Amniotic stem cell (primary cell): ENCODE measurements around the gene LAMC3.
"Not testable (repeated sequence)": the region's sequence is repeated elsewhere in the genome, so short reads cannot be mapped to it uniquely, and the experiment has no call there.

Experiments
- DNase-seq: peaks from one replicate; lab custom pipeline; 2025; lab: John Stamatoyannopoulos, UW

The LAMC3 gene

DNA sequence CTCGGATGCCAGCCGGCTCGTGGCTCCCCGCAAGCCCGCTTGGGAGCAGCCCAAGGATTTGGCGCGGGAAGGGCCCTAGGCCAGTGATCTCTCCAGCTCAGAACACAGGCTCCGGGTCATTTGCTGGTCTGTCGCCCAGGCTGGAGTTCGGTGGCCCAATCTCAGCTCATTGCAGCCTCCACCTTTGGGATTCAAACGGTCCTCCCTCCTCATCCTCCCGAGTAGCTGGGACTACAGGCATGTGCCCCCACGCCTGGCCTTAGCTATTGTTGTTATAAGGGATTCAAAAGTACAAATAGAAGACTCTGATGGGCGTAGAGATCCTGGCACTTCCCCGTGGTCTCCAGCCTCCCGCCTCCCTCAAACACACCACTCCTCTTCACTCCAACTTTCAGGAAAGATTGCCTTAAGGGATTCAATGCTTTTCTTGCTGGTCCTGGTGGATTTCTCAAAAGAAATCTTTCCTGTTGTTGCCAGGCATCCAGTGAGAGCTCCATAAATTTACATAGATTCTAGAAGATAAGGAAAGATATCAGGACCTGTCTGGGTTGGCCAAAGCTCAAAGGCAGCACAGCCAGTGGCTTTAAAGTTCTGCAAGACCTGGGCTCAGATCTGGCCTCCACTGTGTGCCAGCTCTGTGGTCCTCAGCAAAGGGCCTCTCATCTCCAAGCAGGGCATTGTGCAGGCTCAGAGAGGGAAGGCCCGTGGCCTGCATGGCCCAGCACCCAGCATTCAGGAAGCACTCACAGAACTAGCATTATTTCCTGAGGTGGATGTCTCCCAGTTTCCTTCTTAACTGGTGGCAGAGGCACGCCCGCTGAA lies 88.4 kb downstream of the LAMC3 start:
- DNase-seq = no peak

DNA sequence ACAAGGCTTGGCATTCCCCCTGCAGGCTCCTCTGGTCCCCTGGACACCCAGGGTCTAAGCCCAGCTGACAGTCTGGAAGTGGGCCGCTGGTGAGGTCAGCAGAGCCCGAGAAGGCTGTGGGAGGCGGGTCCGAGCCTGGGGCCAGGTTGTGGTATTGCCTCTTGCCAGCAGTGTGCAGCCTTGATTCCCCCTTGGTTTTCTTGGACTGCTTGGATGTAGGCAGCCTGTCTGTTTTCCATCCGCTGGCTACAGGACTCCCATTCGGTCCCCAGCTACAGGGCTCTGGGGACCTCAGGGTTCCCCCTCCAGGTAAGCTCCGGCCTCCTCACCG lies 88.9 kb downstream of the LAMC3 start:
- no peak for DNase-seq

DNA sequence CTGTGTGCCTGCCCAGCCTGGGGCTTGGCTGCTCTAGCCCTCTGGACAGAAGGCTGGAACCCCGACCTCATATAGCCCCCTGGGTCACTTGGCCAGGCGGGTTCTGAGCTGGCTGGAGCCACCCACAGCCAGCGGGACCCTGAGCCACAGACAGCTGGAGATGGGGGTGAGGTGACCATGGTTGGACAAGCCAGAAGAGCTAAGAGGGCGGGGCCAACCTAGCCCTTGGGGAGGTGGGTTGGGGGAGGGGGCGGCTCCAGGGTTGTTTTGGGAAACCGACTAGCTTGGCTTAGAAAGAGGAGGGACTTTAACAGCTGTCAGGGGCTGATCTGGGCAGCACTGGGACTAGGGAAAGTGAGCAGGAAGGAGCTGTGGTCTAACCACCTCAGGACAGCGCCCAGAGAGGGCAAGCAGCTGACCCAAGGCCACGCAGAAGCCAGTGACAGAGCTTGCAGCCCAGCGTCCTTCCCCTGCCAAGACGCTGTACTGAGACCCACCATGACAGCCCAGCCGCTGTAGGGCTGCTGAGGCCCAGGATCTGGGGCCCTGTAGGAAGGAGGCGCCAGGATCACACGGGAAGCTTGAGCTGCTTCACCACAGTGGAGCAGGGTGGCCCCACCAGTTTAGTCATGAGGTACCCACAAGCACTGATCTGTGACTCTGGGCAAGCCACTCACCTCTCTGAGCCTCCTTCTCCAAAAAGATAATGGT lies 89.6 kb downstream of the LAMC3 start:
- no peak for DNase-seq

DNA sequence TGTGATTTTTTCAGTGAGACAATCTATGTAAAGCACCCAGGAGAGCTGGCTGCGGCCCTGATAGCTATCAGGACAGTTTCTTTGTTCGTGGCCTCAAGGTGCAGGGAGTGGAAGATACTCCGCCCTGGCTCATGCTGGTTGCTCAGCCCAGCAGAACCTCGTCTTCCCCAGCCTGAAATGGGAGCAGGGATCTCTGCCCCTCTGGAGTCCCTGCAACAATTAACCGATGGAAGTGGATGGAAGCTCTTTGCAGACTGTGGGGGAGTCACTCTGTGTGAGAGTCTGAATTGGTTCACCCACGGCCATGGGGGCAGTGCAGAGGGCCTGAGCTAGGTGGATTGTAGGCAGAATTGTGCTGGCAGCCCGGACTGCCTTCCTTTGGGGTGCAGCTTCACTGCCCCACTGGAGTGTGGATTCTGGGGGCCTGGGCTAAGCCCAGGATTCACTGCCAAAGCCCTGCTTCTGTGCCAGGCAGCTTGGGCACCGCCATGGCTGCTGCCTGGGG lies 90.2 kb downstream of the LAMC3 start:
- DNase-seq = no peak

DNA sequence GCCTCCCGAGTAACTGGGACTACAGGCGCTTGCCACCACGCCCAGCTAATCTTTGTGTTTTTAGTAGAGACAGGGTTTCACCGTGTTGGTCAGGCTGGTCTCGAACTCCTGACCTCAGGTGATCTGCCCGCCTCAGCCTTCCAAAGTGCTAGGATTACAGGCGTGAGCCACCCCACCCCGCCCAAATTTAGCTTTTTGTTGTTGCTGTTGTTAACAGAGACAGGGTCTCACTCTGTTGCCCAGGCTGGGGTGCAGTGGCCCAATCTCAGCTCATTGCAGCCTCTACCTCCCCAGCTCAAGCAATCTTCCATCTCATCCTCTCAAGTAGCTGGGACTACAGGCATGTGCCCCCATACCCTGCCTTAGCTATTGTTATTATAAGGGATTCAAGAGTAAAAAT lies 90.9 kb downstream of the LAMC3 start:
- DNase-seq = not testable (repeated sequence)

DNA sequence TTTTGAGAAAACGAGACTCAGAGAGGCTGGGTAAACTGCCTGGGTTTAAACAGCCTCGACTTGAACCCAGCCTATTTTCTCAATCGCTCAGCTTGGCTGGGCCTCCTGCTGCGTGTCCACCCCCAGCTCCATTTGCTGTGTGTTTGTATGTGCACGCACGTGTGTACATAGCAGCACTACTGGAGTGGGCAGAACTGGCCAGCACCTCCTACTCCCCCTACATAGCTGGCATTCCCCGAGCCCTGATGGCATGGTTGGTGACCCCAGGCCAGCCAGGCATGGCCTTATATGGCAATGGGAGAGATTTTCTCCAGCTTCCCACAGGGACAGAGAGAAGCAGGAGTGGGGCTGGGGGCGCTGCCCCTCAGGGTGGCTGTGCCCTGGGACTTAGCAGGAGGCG lies 91.5 kb downstream of the LAMC3 start:
- no peak for DNase-seq

DNA sequence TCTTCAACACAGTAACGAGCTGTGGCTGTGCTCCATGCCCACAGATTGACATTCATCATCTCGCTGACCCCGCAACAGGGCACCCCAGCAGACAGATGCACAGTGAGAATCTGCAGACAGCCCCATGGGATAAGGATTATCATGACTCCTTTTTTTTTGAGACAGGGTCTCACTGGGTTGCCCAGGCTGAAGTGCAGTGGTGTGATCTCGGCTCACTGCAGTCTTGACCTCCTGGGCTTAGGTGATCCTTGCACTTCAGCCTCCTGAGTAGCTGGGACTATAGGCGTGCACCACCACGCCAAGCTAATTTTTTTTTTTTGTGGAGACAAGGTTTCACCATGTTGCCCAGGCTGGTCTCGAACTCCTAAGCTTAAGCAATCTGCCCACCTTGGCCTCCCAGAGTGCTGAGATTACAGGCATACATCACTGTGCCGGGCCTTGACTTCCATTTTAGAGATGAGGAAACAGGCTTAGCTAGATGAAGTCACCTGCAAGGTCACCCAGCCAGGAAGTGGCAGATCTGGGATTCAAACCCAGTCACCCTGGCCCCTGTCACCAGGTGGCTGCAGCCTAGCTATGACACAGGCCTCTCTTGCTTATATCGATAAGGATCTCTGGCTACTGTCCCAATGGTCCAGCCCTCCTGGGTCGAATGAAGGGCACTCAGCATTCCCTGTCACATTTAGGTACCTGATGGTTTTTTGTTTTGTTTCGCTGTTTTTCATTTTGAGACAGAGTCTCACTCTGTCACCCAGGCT lies 92.4 kb downstream of the LAMC3 start:
- no peak for DNase-seq

DNA sequence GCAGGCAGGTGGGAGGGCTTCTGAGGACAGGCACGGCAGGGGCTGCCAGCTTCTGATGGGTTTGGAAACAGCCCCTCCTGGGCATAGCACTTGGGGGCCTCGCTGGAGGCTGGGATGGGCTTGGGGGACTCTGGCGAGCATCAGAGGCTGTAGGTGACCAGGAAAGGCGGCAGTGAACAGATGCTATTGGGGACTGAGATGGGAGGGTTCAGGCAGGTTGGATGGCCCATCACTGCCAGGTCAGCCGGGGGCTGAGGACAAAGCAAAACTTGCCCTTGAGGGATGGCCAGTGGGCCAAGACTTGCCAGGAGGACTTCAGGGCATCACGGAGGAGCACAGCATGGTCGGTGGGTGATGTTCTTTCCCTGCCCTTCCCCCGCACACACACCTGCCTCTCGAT lies 94.0 kb downstream of the LAMC3 start:
- DNase-seq = no peak

DNA sequence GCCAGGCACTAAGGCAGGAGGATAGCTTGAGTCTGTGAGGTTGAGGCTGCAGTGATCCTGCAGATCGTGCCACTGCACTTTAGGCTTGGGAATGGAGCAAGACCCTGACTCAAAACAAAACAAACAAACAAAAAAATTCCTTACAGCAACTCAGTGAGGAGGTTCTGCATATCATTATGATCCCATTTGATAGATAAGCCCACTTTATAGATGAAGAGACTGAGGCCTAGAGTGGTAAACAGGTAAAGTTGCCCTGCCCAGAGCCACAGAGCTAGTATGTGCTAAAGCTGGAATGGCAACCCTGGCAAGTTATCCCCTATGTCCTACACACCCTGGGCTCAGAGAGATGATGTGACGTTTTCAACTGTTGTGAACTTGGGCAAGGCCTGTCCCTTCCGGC lies 94.6 kb downstream of the LAMC3 start:
- no peak for DNase-seq

DNA sequence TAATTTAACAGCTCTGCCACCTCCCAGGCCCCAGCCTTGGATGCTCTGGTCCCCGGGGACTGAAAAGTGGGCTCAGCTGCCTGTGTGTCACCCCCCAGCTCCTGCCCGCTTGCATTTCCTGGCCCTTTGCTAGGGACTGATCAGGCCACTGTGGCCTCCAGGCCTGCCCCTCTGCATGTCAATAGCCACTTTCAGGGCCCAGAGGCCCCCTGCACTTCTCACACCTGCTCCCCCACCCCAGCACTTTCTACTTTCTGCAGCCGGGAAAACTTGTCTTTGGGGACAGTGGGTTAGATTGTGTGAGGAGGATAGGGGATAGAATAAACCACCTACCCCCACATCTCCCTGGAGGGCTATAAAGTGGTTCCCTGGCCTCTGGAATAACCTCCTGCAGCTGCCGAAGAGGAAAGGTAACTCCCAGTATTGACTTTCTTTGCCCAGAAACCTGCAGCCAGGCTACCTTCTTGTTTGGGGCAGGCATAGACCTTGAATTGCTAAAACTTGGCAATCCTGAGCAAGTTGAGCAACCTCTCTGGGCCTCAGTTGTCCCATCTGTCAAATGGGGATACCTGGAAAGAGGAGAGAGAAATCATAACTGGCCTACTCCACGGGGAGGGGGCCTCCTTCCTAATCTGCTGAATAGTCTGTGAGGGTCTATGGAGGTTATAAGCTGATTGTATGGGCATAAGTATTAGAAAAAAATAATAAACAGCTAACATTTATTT lies 95.2 kb downstream of the LAMC3 start:
- DNase-seq = no peak

DNA sequence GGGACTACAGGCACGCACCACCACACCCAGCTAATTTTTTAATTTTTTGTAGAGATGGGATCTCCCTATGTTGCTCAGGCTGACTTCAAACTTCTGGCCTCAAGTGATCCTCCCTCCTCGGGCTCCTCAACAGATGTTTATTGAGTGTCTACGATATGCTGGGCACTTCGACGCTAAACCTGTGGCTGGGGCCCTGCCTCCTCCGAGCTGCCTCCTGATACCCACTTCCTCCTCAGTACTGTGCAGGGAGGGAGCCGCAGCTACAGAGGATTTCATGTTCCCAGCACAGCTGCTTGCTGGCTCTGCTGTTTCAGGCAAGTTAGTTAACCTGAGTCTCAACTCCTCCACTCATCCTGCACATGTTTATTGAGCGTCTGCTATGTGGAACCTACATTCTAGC lies 97.0 kb downstream of the LAMC3 start:
- DNase-seq = no peak

DNA sequence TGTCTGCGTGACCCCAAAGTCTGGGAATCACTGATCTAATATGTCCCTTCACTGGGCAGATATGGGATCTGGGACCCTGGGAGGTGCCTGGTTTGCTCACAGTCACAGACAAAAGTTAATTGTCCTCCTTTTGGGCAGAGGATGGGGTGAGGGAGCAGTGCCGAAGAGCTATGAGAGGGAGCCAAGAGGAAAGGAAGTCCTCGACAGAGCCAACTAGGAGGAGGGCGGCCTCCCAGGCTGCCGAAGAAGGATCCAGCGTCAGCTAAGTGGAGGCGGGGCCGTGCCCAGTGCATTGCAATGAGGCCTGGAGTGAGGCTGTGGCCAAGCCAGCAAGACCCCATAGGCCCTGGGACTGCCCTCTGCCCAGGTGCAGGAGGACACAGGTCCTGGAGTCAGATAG lies 98.8 kb downstream of the LAMC3 start:
- DNase-seq = no peak

DNA sequence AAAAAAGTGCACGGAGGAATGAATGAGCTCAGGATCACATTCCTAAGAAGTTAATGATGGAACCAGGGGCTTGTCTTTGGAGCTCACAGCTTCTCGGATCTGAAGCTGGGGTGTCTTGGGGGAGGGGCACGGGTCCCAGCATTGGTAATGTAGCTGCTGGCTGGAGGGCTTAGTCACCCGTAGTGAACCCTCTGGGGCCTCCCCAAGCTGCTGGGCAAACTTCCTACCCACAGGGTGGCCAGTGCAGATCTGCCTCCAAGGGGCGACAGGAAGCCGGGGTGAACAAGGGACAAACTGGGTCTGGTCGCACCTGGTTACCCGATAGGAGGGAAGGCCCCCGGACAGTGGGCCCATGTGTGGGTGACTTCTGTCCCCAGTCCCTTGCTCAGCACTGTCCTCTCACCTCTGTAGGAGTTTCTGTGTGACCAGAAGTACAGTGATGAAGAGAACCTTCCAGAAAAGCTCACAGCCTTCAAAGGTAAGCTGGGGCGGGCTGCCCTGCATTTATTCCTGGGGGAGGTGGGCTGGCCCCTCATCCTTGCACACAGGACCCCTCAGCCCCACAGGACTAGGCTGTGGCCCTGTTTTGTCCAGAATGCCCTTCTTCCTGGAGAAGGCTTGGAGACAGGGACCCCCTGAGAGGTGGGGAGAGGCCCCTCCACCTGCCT lies 102.3 kb downstream of the LAMC3 start:
- no peak for DNase-seq

DNA sequence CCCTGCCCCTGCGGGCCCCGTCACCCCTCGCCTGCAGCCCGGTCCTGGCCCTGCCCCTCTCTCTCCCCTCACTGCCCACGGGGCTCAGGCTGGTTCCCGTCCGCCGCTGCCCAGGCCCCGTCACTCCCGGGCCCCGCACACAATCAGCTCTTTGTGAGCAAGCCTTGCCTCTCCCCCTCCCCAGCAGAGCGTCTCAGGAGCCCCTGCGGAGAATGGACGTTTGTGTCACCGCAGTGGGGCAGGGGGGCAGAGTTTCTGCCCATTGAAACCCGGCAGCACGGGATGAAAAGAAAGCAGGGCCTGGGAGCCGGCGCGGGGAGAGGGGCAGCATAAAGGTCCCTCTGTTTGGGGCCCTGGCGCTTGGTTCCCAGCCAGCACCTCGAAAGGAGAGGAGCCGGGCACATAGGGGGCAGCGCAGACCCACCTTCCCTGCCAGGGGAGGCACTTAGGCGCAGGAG lies 102.9 kb downstream of the LAMC3 start:
- DNase-seq = no peak

DNA sequence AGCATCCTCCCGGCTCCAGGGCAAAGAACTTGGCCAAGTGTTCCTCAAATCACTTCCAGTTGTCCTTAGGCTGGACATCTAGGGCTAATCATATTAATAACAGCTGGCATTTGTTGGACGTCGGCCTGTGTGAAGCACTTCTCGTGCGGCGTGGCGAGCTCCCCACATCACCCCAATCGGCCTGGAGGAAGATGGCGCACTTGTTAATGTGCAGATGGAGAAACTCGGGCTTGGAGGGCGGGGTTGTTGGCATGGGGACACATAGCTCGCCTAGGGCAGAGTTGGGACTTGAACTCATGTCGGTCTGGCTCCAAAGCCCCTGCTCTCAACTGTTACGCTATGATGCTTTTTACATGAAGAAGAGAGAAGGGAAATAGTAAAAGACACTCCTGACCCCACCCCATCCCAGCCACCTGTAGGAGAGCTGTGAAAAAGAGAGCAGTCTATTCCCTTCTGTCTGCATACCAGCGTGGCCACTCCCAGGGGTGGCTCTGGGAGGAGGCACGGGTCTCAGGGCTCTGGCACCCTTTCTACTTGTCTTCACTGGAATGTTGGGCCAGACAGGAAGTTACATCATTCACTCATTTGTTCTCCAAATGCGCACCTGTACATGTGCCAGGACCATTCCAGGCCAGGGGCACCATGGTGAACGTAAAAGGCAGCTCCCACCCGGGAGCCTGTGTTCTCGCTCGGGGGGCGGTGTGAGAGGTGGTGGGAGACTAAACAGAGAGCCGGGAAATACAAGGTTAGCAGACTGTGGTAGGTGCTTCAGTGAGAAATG lies 103.6 kb downstream of the LAMC3 start:
- DNase-seq = no peak

DNA sequence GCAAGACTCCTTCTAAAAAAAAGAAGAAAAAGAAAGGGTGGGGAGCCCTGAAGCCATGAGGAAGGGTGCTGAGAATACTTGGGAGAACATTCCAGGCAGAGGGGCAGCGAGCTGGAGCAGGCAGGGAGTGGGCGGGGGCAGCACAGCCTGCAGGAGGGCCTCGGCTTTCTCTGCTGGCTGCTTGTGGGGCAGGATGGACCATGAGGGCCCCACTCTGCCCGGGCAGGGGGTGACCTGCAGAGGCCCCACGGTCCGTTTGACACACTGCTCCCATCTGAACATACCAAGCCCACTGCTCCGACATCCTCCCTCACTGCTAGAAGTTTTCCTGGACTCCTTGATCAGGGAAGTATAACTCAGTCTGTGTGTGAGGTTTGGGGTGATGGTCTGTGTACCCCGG lies 104.7 kb downstream of the LAMC3 start:
- no peak for DNase-seq

DNA sequence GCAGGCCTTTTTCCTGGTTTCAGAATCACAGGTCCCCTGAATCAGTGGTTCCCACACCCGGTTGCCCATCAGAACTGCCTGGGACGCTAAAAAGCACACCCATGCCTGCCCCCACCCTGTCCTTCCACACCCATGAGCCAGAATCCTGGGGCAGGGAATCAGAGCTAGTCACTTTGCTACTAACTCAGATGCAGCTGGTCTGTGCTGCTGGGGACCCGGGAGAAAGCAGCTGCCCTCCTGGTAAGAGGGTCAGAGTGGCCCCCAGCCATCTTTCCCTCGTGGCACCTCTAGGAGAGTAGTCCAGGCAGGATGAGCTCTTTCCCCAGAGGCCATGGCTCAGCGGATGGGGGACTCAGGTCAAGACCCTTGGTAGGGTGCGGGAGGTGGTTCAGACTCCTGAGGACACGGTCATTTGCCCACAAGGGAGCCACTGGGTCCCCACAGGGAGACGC lies 105.1 kb downstream of the LAMC3 start:
- no peak for DNase-seq

DNA sequence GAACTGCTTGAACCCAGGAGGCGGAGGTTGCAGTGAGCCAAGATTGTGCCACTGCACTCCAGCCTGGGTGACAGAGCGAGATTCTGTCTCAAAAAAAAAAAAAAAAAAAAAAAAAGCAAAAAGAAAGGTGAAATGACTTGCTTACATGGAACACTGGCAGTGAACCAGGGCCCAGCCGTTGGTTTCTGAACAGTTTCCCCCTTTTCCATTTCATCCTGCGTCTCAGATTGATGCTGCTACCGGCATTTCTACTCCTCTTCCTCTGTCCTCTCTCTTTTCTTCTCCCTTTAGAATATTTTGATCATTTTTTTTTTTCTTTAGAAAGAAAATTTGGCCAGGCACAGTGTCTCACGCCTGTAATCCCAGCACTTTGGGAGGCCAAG lies 106.4 kb downstream of the LAMC3 start:
- DNase-seq = not testable (repeated sequence)

DNA sequence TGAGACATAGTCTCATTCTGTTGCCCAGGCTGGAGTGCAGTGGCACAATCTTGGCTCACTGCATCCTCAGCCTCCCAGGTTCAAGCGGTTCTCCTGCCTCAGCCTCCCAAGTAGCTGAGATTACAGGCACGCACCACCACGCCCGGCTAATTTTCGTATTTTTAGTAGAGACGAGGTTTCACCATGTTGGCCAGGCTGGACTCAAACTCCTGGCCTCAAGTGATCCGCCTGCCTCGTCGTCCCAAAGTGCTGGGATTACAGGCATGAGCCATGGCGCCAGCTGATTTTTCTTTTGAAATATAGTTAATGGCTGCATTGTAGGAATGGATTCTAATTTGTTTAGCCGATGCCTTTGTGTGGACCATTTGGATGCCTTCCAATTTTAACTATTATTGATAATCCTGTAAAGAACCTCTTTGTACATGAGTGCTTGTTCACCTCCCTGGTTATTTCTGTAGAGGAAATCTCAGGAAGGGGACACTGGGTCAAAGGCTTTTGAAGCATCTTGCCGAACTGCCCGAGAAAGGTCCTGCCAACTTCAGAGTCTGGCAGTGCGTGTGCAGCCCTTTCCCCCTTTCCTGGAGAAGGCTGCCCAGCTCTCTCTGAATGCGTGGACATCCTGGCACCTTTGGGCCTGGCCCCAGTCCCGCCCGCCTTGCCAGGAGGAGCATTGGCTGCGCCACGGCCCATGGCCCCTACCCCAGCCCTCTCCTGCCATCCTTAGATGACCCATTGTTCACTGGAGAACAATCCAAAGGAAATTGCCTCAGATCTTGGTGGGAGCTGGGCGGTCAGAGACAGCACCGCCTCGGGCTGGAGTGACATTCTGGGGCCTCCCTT lies 107.5 kb downstream of the LAMC3 start:
- no peak for DNase-seq
